NCI-H1092 (cell line): Measurements from ENCODE around the gene CYSLTR1.
A peak's percentile ranks its signal among the peaks of the same experiment; 100 is the strongest.
"Not testable (repeated sequence)": the region's sequence is repeated elsewhere in the genome, so short reads cannot be mapped to it uniquely, and the experiment has no call there.

ENCODE experiments used
- DNase-seq: peaks from one replicate; lab custom pipeline; 2025; lab: John Stamatoyannopoulos, UW

CYSLTR1 gene

GRCh38 chrX:78327370-78328086, at the start of gene CYSLTR1:
Gene CYSLTR1, minus strand, starts transcription at chrX:78327611. Its CDS starts 53,865 bp downstream, at chrX:78273746.
- DNase-seq, result no peak

- no peak for DNase-seq
These were observed 49.8 kb upstream of the CYSLTR1 start for GRCh38 chrX:78377186-78377585.

GRCh38 chrX:78375894-78376293, 48.5 kb upstream of the CYSLTR1 start:
- no peak for DNase-seq

GRCh38 chrX:78366576-78366975, 39.2 kb upstream of the CYSLTR1 start:
- no peak for DNase-seq

- DNase-seq, result no peak
These were observed 30.1 kb upstream of the CYSLTR1 start for GRCh38 chrX:78357342-78358055.

GRCh38 chrX:78333521-78333920, 6.1 kb upstream of the CYSLTR1 start:
- no peak for DNase-seq

- no peak for DNase-seq
These were observed 4.3 kb upstream of the CYSLTR1 start for GRCh38 chrX:78331708-78332107.

- no peak for DNase-seq
These were observed 3.1 kb upstream of the CYSLTR1 start for GRCh38 chrX:78330540-78330939.

- no peak for DNase-seq
These were observed 2.7 kb upstream of the CYSLTR1 start for GRCh38 chrX:78330068-78330467.

GRCh38 chrX:78329486-78329885, 2.1 kb upstream of the CYSLTR1 start:
- no peak for DNase-seq

GRCh38 chrX:78326401-78326800, 1.0 kb downstream of the CYSLTR1 start:
- DNase-seq, result no peak

- no peak for DNase-seq
These were observed 4.5 kb downstream of the CYSLTR1 start for GRCh38 chrX:78322863-78323262.

- DNase-seq, result peak; percentile 11
These were observed 5.6 kb downstream of the CYSLTR1 start for GRCh38 chrX:78321809-78322208.

- no peak for DNase-seq
These were observed 11.1 kb downstream of the CYSLTR1 start for GRCh38 chrX:78316265-78316664.

GRCh38 chrX:78315745-78316144, 11.7 kb downstream of the CYSLTR1 start:
- no peak for DNase-seq

- no peak for DNase-seq
These were observed 12.8 kb downstream of the CYSLTR1 start for GRCh38 chrX:78314561-78314960.

- DNase-seq, result no peak
These were observed 13.9 kb downstream of the CYSLTR1 start for GRCh38 chrX:78313526-78313925.

GRCh38 chrX:78307665-78308064, 19.7 kb downstream of the CYSLTR1 start:
- DNase-seq, result no peak

GRCh38 chrX:78303086-78303485, 24.3 kb downstream of the CYSLTR1 start:
- no peak for DNase-seq

- not testable (repeated sequence) for DNase-seq
These were observed 26.5 kb downstream of the CYSLTR1 start for GRCh38 chrX:78300933-78301332.

- DNase-seq, result no peak
These were observed 43.9 kb downstream of the CYSLTR1 start for GRCh38 chrX:78283511-78283910.

GRCh38 chrX:78237127-78237526, 90.3 kb downstream of the CYSLTR1 start:
- DNase-seq, result no peak

GRCh38 chrX:78226047-78226446, 101.4 kb downstream of the CYSLTR1 start:
- not testable (repeated sequence) for DNase-seq
